CD1c-positive myeloid dendritic cell (primary cell): Measurements from ENCODE around the gene SPRR2F.

Source experiments
- DNase-seq: peaks from one replicate; pipeline ENCODE4 v3.0.0-alpha.2; 2016; ENCODE audit errors: extremely low spot score

The SPRR2F gene

GRCh38 chr1:153072806-153073726 is 40.2 kb downstream of the SPRR2F start:
- no peak for DNase-seq

DNA sequence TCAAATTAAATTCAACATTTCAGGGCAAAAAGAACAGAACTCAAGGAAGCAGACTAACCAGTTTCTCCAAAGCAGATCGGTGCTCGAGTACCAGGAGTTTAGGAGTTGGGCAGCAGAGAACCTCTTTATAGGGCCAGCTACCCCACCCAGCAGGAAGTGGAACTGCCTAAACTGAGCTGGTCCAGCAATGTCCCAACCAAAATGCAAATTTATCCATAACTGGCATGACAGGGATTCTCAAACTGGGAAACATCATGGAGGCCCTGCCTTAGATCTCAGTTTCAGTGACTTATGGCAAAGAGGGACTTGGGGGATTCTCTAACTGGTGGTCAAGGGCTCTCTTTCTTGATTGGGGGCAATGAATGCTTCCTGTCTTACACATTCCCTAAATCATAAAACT is 41.8 kb downstream of the SPRR2F start, which contains the start of gene SPRR2B:
Gene SPRR2B (minus strand): TSS at position 101 of the 400 bp plus-strand sequence. CDS start 772 bp downstream, outside the sequence.
- DNase-seq = no peak

DNA sequence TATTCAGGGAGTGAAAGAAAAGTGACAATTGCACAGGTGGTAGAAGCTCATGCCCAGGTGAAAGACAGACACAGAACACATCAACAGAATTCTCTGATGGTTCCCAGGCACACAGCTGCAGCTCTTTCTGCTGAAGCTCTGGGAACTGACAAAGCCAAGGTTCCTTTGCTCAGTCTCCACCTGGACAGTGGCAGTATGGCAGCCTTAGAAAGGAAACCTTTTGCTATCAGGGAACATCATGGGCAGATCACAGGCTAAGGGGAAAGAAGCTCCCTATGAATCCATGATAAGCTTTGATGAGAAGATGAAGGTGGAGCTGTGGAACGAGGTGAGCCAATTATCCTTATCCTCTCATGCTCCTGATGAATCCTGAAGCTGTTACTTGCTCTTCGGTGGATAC is 43.1 kb downstream of the SPRR2F start:
- DNase-seq = no peak
